ENCODE measurements around the gene HAUS2.
"Not testable (repeated sequence)": the region's sequence is repeated elsewhere in the genome, so short reads cannot be mapped to it uniquely, and the experiment has no call there.

HAUS2 gene

GRCh38 chr15:42590619-42591237 is 42.1 kb downstream of the HAUS2 start:
- Histone ChIP-seq H3K27me3 (ENCODE audit: control insufficient read depth in 5 of 5, insufficient read depth in 4 of 5, low read length in 5 of 5) (no peaks in the 10 kb centered on the region), H3K4me3 (ENCODE audit: low read depth in 1 of 5, low read length in 5 of 5) (peak overlapping the region in 1 of 5 donors; percentile 35), H3K4me1 (ENCODE audit: control insufficient read depth in 5 of 5, insufficient read depth in 5 of 5, low read length in 5 of 5) (peaks cover 0 to 41% (median 22%) of the 10 kb centered on the region in 5 donors), H3K27ac (ENCODE audit: low read depth, low read length) (peak overlapping the region; percentile 11), H3K36me3 (ENCODE audit: control insufficient read depth in 5 of 5, insufficient read depth in 5 of 5, low read length in 5 of 5) (peaks cover 0 to 15% (median 5%) of the 10 kb centered on the region in 5 donors), H3K9me3 (ENCODE audit: control insufficient read depth in 5 of 5, low read length in 5 of 5) (no peaks in the 10 kb centered on the region), H3K9ac (ENCODE audit: low read length in 5 of 5) (no peak overlapping the region)

- no peak overlapping the region for H3K9ac ChIP-seq (ENCODE audit: low read length in 5 of 5)
- H3K9me3 ChIP-seq (ENCODE audit: control insufficient read depth in 5 of 5, low read length in 5 of 5), result no peaks in the 10 kb centered on the region
- peak overlapping the region in 1 of 5 donors; percentile 35 for H3K4me3 ChIP-seq (ENCODE audit: low read depth in 1 of 5, low read length in 5 of 5)
- no peaks in the 10 kb centered on the region for H3K27me3 ChIP-seq (ENCODE audit: control insufficient read depth in 5 of 5, insufficient read depth in 4 of 5, low read length in 5 of 5)
- H3K36me3 ChIP-seq (ENCODE audit: control insufficient read depth in 5 of 5, insufficient read depth in 5 of 5, low read length in 5 of 5), result peaks cover 0 to 9% (median 0%) of the 10 kb centered on the region in 5 donors
- H3K4me1 ChIP-seq (ENCODE audit: control insufficient read depth in 5 of 5, insufficient read depth in 5 of 5, low read length in 5 of 5), result peaks cover 0 to 43% (median 28%) of the 10 kb centered on the region in 5 donors
- peak overlapping the region; percentile 11 for H3K27ac ChIP-seq (ENCODE audit: low read depth, low read length)
Measured at GRCh38 chr15:42591238-42591934, 42.7 kb downstream of the HAUS2 start.

GRCh38 chr15:42592716-42593115 is 44.1 kb downstream of the HAUS2 start:
- H3K9ac ChIP-seq (ENCODE audit: low read length in 5 of 5), result peak overlapping the region in 1 of 5 donors; percentile 52
- no peaks in the 10 kb centered on the region for H3K9me3 ChIP-seq (ENCODE audit: control insufficient read depth in 5 of 5, low read length in 5 of 5)
- peaks cover 0 to 43% (median 30%) of the 10 kb centered on the region in 5 donors for H3K4me1 ChIP-seq (ENCODE audit: control insufficient read depth in 5 of 5, insufficient read depth in 5 of 5, low read length in 5 of 5)
- H3K27ac ChIP-seq (ENCODE audit: low read depth, low read length), result peak overlapping the region; percentile 32
- no peaks in the 10 kb centered on the region for H3K27me3 ChIP-seq (ENCODE audit: control insufficient read depth in 5 of 5, insufficient read depth in 4 of 5, low read length in 5 of 5)
- H3K4me3 ChIP-seq (ENCODE audit: low read depth in 1 of 5, low read length in 5 of 5), result peak overlapping the region in 3 of 5 donors; percentile 16 to 34 (median 22)
- H3K36me3 ChIP-seq (ENCODE audit: control insufficient read depth in 5 of 5, insufficient read depth in 5 of 5, low read length in 5 of 5), result peaks cover 0 to 8% (median 0%) of the 10 kb centered on the region in 5 donors

- peak overlapping the region in 3 of 5 donors; percentile 16 to 34 (median 22) for H3K4me3 ChIP-seq (ENCODE audit: low read depth in 1 of 5, low read length in 5 of 5)
- H3K9me3 ChIP-seq (ENCODE audit: control insufficient read depth in 5 of 5, low read length in 5 of 5), result no peaks in the 10 kb centered on the region
- peak overlapping the region in 1 of 5 donors; percentile 52 for H3K9ac ChIP-seq (ENCODE audit: low read length in 5 of 5)
- peak overlapping the region; percentile 32 for H3K27ac ChIP-seq (ENCODE audit: low read depth, low read length)
- peaks cover 0 to 8% (median 0%) of the 10 kb centered on the region in 5 donors for H3K36me3 ChIP-seq (ENCODE audit: control insufficient read depth in 5 of 5, insufficient read depth in 5 of 5, low read length in 5 of 5)
- H3K27me3 ChIP-seq (ENCODE audit: control insufficient read depth in 5 of 5, insufficient read depth in 4 of 5, low read length in 5 of 5), result no peaks in the 10 kb centered on the region
- peaks cover 0 to 40% (median 30%) of the 10 kb centered on the region in 5 donors for H3K4me1 ChIP-seq (ENCODE audit: control insufficient read depth in 5 of 5, insufficient read depth in 5 of 5, low read length in 5 of 5)
Measured at GRCh38 chr15:42593143-42593542, 44.5 kb downstream of the HAUS2 start.

- Histone ChIP-seq H3K4me3 (ENCODE audit: low read depth in 1 of 5, low read length in 5 of 5) (no peak overlapping the region), H3K9ac (ENCODE audit: low read length in 5 of 5) (no peak overlapping the region), H3K27ac (ENCODE audit: low read depth, low read length) (peak overlapping the region; percentile 5)
Measured at GRCh38 chr15:42594095-42594494, 45.5 kb downstream of the HAUS2 start.

GRCh38 chr15:42595626-42596240 is 47.1 kb downstream of the HAUS2 start:
- no peak overlapping the region for H3K9ac ChIP-seq (ENCODE audit: low read length in 5 of 5)
- H3K27me3 ChIP-seq (ENCODE audit: control insufficient read depth in 5 of 5, insufficient read depth in 4 of 5, low read length in 5 of 5), result no peaks in the 10 kb centered on the region
- H3K4me3 ChIP-seq (ENCODE audit: low read depth in 1 of 5, low read length in 5 of 5), result no peak overlapping the region
- peaks cover 0 to 5% (median 0%) of the 10 kb centered on the region in 5 donors for H3K36me3 ChIP-seq (ENCODE audit: control insufficient read depth in 5 of 5, insufficient read depth in 5 of 5, low read length in 5 of 5)
- H3K9me3 ChIP-seq (ENCODE audit: control insufficient read depth in 5 of 5, low read length in 5 of 5), result no peaks in the 10 kb centered on the region
- H3K27ac ChIP-seq (ENCODE audit: low read depth, low read length), result no peak overlapping the region
- peaks cover 0 to 34% (median 26%) of the 10 kb centered on the region in 5 donors for H3K4me1 ChIP-seq (ENCODE audit: control insufficient read depth in 5 of 5, insufficient read depth in 5 of 5, low read length in 5 of 5)

More at GRCh38 chr15:42594095-42594494, 45.5 kb downstream of the HAUS2 start:
- H3K36me3 ChIP-seq (ENCODE audit: control insufficient read depth in 5 of 5, insufficient read depth in 5 of 5, low read length in 5 of 5), result peaks cover 0 to 8% (median 0%) of the 10 kb centered on the region in 5 donors
- no peaks in the 10 kb centered on the region for H3K9me3 ChIP-seq (ENCODE audit: control insufficient read depth in 5 of 5, low read length in 5 of 5)
- peaks cover 0 to 34% (median 26%) of the 10 kb centered on the region in 5 donors for H3K4me1 ChIP-seq (ENCODE audit: control insufficient read depth in 5 of 5, insufficient read depth in 5 of 5, low read length in 5 of 5)
- H3K27me3 ChIP-seq (ENCODE audit: control insufficient read depth in 5 of 5, insufficient read depth in 4 of 5, low read length in 5 of 5), result no peaks in the 10 kb centered on the region

- H3K36me3 ChIP-seq (ENCODE audit: control insufficient read depth in 5 of 5, insufficient read depth in 5 of 5, low read length in 5 of 5); H3K9ac ChIP-seq (ENCODE audit: low read length in 5 of 5); H3K9me3 ChIP-seq (ENCODE audit: control insufficient read depth in 5 of 5, low read length in 5 of 5); H3K27ac ChIP-seq (ENCODE audit: low read depth, low read length); H3K4me3 ChIP-seq (ENCODE audit: low read depth in 1 of 5, low read length in 5 of 5); H3K27me3 ChIP-seq (ENCODE audit: control insufficient read depth in 5 of 5, insufficient read depth in 4 of 5, low read length in 5 of 5): not testable (repeated sequence)
- peaks cover 0 to 22% (median 15%) of the 10 kb centered on the region in 5 donors for H3K4me1 ChIP-seq (ENCODE audit: control insufficient read depth in 5 of 5, insufficient read depth in 5 of 5, low read length in 5 of 5)
Measured at GRCh38 chr15:42601316-42601715, 52.7 kb downstream of the HAUS2 start.

GRCh38 chr15:42602501-42602900 is 53.9 kb downstream of the HAUS2 start:
- Histone ChIP-seq H3K9ac (ENCODE audit: low read length in 5 of 5) (no peak overlapping the region), H3K27me3 (ENCODE audit: control insufficient read depth in 5 of 5, insufficient read depth in 4 of 5, low read length in 5 of 5) (no peaks in the 10 kb centered on the region), H3K9me3 (ENCODE audit: control insufficient read depth in 5 of 5, low read length in 5 of 5) (no peaks in the 10 kb centered on the region), H3K4me1 (ENCODE audit: control insufficient read depth in 5 of 5, insufficient read depth in 5 of 5, low read length in 5 of 5) (peaks cover 0 to 32% (median 17%) of the 10 kb centered on the region in 5 donors), H3K36me3 (ENCODE audit: control insufficient read depth in 5 of 5, insufficient read depth in 5 of 5, low read length in 5 of 5) (peaks cover 0 to 5% (median 3%) of the 10 kb centered on the region in 5 donors), H3K27ac (ENCODE audit: low read depth, low read length) (no peak overlapping the region), H3K4me3 (ENCODE audit: low read depth in 1 of 5, low read length in 5 of 5) (no peak overlapping the region)

GRCh38 chr15:42603978-42604377 is 55.3 kb downstream of the HAUS2 start:
- H3K27ac ChIP-seq (ENCODE audit: low read depth, low read length), result no peak overlapping the region
- H3K9me3 ChIP-seq (ENCODE audit: control insufficient read depth in 5 of 5, low read length in 5 of 5), result no peaks in the 10 kb centered on the region
- H3K4me3 ChIP-seq (ENCODE audit: low read depth in 1 of 5, low read length in 5 of 5), result no peak overlapping the region
- peaks cover 0 to 47% (median 23%) of the 10 kb centered on the region in 5 donors for H3K4me1 ChIP-seq (ENCODE audit: control insufficient read depth in 5 of 5, insufficient read depth in 5 of 5, low read length in 5 of 5)
- H3K27me3 ChIP-seq (ENCODE audit: control insufficient read depth in 5 of 5, insufficient read depth in 4 of 5, low read length in 5 of 5), result no peaks in the 10 kb centered on the region
- no peak overlapping the region for H3K9ac ChIP-seq (ENCODE audit: low read length in 5 of 5)
- H3K36me3 ChIP-seq (ENCODE audit: control insufficient read depth in 5 of 5, insufficient read depth in 5 of 5, low read length in 5 of 5), result peaks cover 0 to 5% (median 3%) of the 10 kb centered on the region in 5 donors

Data from subcutaneous abdominal adipose tissue (tissue), 5 donors.